ENCODE results near the gene ZNF423. TPM values are rescaled to one million over a fixed set of nuclear protein-coding genes. Genes with fewer than 3 reads are reported as not detected.

ZNF423 gene
- total RNA-seq, 1 experiment from 2014 or later, result not detected

- no peak overlapping the region for H3K4me3 ChIP-seq (ENCODE audit: low read length)
- H3K9me2 ChIP-seq (replicated peaks; ENCODE audit: insufficient read depth, low read length), result no peaks in the 10 kb centered on the region
- H3K27ac ChIP-seq (ENCODE audit: low read length), result no peak overlapping the region
- H3K27me3 ChIP-seq (ENCODE audit: low read length), result no peaks in the 10 kb centered on the region
- H3K79me2 ChIP-seq (ENCODE audit: low read length), result no peaks in the 10 kb centered on the region
- H3K9ac ChIP-seq (ENCODE audit: low read length), result no peak overlapping the region
- DNase-seq, result no peak
- no peak overlapping the region for H3K4me2 ChIP-seq (ENCODE audit: low read depth, low read length, poor library complexity, severe bottlenecking)
- no peaks in the 10 kb centered on the region for H4K20me1 ChIP-seq (ENCODE audit: insufficient read depth, low read depth, low read length)
- no peaks in the 10 kb centered on the region for H3K9me3 ChIP-seq (ENCODE audit: low read length)
- H3K4me1 ChIP-seq (ENCODE audit: low read length), result no peaks in the 10 kb centered on the region
- H3K36me3 ChIP-seq (ENCODE audit: insufficient read depth, low read length), result no peaks in the 10 kb centered on the region
- no peak overlapping the region for H2AFZ ChIP-seq (ENCODE audit: low read length)
These were observed 115.7 kb downstream of the ZNF423 start for GRCh38 chr16:49740256-49740655.

- Histone ChIP-seq H3K36me3 (ENCODE audit: insufficient read depth, low read length) (no peaks in the 10 kb centered on the region), H3K79me2 (ENCODE audit: low read length) (no peaks in the 10 kb centered on the region), H3K27me3 (ENCODE audit: low read length) (no peaks in the 10 kb centered on the region), H3K27ac (ENCODE audit: low read length) (no peak overlapping the region), H3K9me3 (ENCODE audit: low read length) (no peaks in the 10 kb centered on the region), H4K20me1 (ENCODE audit: insufficient read depth, low read depth, low read length) (no peaks in the 10 kb centered on the region), H3K9me2 (replicated peaks; ENCODE audit: insufficient read depth, low read length) (no peaks in the 10 kb centered on the region), H3K4me2 (ENCODE audit: low read depth, low read length, poor library complexity, severe bottlenecking) (no peak overlapping the region), H3K4me1 (ENCODE audit: low read length) (no peaks in the 10 kb centered on the region), H3K9ac (ENCODE audit: low read length) (no peak overlapping the region), H3K4me3 (ENCODE audit: low read length) (no peak overlapping the region), H2AFZ (ENCODE audit: low read length) (no peak overlapping the region)
- DNase-seq, result no peak
These were observed 116.5 kb downstream of the ZNF423 start for GRCh38 chr16:49739381-49739780.

GRCh38 chr16:49738832-49739231, 117.1 kb downstream of the ZNF423 start:
- Histone ChIP-seq H2AFZ (ENCODE audit: low read length) (no peak overlapping the region), H3K36me3 (ENCODE audit: insufficient read depth, low read length) (no peaks in the 10 kb centered on the region), H4K20me1 (ENCODE audit: insufficient read depth, low read depth, low read length) (no peaks in the 10 kb centered on the region), H3K4me3 (ENCODE audit: low read length) (no peak overlapping the region), H3K4me2 (ENCODE audit: low read depth, low read length, poor library complexity, severe bottlenecking) (no peak overlapping the region), H3K27me3 (ENCODE audit: low read length) (no peaks in the 10 kb centered on the region), H3K9me3 (ENCODE audit: low read length) (no peaks in the 10 kb centered on the region), H3K9me2 (replicated peaks; ENCODE audit: insufficient read depth, low read length) (no peaks in the 10 kb centered on the region), H3K4me1 (ENCODE audit: low read length) (no peaks in the 10 kb centered on the region), H3K9ac (ENCODE audit: low read length) (no peak overlapping the region), H3K79me2 (ENCODE audit: low read length) (no peaks in the 10 kb centered on the region), H3K27ac (ENCODE audit: low read length) (no peak overlapping the region)
- DNase-seq, result no peak

GRCh38 chr16:49738001-49738400, 117.9 kb downstream of the ZNF423 start:
- Histone ChIP-seq H3K9ac (ENCODE audit: low read length) (no peak overlapping the region), H3K9me3 (ENCODE audit: low read length) (no peaks in the 10 kb centered on the region), H3K27ac (ENCODE audit: low read length) (no peak overlapping the region), H3K4me3 (ENCODE audit: low read length) (no peak overlapping the region), H3K4me2 (ENCODE audit: low read depth, low read length, poor library complexity, severe bottlenecking) (no peak overlapping the region), H3K36me3 (ENCODE audit: insufficient read depth, low read length) (no peaks in the 10 kb centered on the region), H3K79me2 (ENCODE audit: low read length) (no peaks in the 10 kb centered on the region), H4K20me1 (ENCODE audit: insufficient read depth, low read depth, low read length) (no peaks in the 10 kb centered on the region), H2AFZ (ENCODE audit: low read length) (no peak overlapping the region), H3K27me3 (ENCODE audit: low read length) (no peaks in the 10 kb centered on the region), H3K9me2 (replicated peaks; ENCODE audit: insufficient read depth, low read length) (no peaks in the 10 kb centered on the region), H3K4me1 (ENCODE audit: low read length) (no peaks in the 10 kb centered on the region)
- no peak for DNase-seq

- DNase-seq, result no peak
- Histone ChIP-seq H3K27me3 (ENCODE audit: low read length) (no peaks in the 10 kb centered on the region), H2AFZ (ENCODE audit: low read length) (no peak overlapping the region), H4K20me1 (ENCODE audit: insufficient read depth, low read depth, low read length) (no peaks in the 10 kb centered on the region), H3K9me2 (replicated peaks; ENCODE audit: insufficient read depth, low read length) (no peaks in the 10 kb centered on the region), H3K27ac (ENCODE audit: low read length) (no peak overlapping the region), H3K4me2 (ENCODE audit: low read depth, low read length, poor library complexity, severe bottlenecking) (no peak overlapping the region), H3K4me3 (ENCODE audit: low read length) (no peak overlapping the region), H3K9me3 (ENCODE audit: low read length) (no peaks in the 10 kb centered on the region), H3K9ac (ENCODE audit: low read length) (no peak overlapping the region), H3K4me1 (ENCODE audit: low read length) (no peaks in the 10 kb centered on the region), H3K36me3 (ENCODE audit: insufficient read depth, low read length) (no peaks in the 10 kb centered on the region), H3K79me2 (ENCODE audit: low read length) (no peaks in the 10 kb centered on the region)
These were observed 118.4 kb downstream of the ZNF423 start for GRCh38 chr16:49737541-49737940.

GRCh38 chr16:49734331-49734730, 121.6 kb downstream of the ZNF423 start:
- no peak overlapping the region for H3K4me3 ChIP-seq (ENCODE audit: low read length)
- no peak overlapping the region for H3K27ac ChIP-seq (ENCODE audit: low read length)
- H3K4me2 ChIP-seq (ENCODE audit: low read depth, low read length, poor library complexity, severe bottlenecking), result no peak overlapping the region
- no peaks in the 10 kb centered on the region for H3K9me2 ChIP-seq (replicated peaks; ENCODE audit: insufficient read depth, low read length)
- H4K20me1 ChIP-seq (ENCODE audit: insufficient read depth, low read depth, low read length), result no peaks in the 10 kb centered on the region
- H3K36me3 ChIP-seq (ENCODE audit: insufficient read depth, low read length), result no peaks in the 10 kb centered on the region
- no peaks in the 10 kb centered on the region for H3K79me2 ChIP-seq (ENCODE audit: low read length)
- H3K27me3 ChIP-seq (ENCODE audit: low read length), result no peaks in the 10 kb centered on the region
- H2AFZ ChIP-seq (ENCODE audit: low read length), result no peak overlapping the region
- no peaks in the 10 kb centered on the region for H3K4me1 ChIP-seq (ENCODE audit: low read length)
- H3K9ac ChIP-seq (ENCODE audit: low read length), result no peak overlapping the region
- DNase-seq, result no peak
- H3K9me3 ChIP-seq (ENCODE audit: low read length), result no peaks in the 10 kb centered on the region

- Histone ChIP-seq H3K27ac (ENCODE audit: low read length) (no peak overlapping the region), H3K4me1 (ENCODE audit: low read length) (no peaks in the 10 kb centered on the region), H3K36me3 (ENCODE audit: insufficient read depth, low read length) (no peaks in the 10 kb centered on the region), H3K27me3 (ENCODE audit: low read length) (no peaks in the 10 kb centered on the region), H3K4me2 (ENCODE audit: low read depth, low read length, poor library complexity, severe bottlenecking) (no peak overlapping the region), H3K4me3 (ENCODE audit: low read length) (no peak overlapping the region), H2AFZ (ENCODE audit: low read length) (no peak overlapping the region), H3K9me2 (replicated peaks; ENCODE audit: insufficient read depth, low read length) (no peaks in the 10 kb centered on the region), H4K20me1 (ENCODE audit: insufficient read depth, low read depth, low read length) (no peaks in the 10 kb centered on the region), H3K79me2 (ENCODE audit: low read length) (no peaks in the 10 kb centered on the region), H3K9me3 (ENCODE audit: low read length) (no peaks in the 10 kb centered on the region), H3K9ac (ENCODE audit: low read length) (no peak overlapping the region)
- DNase-seq, result no peak
These were observed 122.5 kb downstream of the ZNF423 start for GRCh38 chr16:49733313-49734009.

- Histone ChIP-seq H3K9me3 (ENCODE audit: low read length) (no peaks in the 10 kb centered on the region), H3K27ac (ENCODE audit: low read length) (no peak overlapping the region), H3K9me2 (replicated peaks; ENCODE audit: insufficient read depth, low read length) (no peaks in the 10 kb centered on the region), H4K20me1 (ENCODE audit: insufficient read depth, low read depth, low read length) (no peaks in the 10 kb centered on the region), H3K79me2 (ENCODE audit: low read length) (no peaks in the 10 kb centered on the region), H3K4me1 (ENCODE audit: low read length) (no peaks in the 10 kb centered on the region), H2AFZ (ENCODE audit: low read length) (no peak overlapping the region), H3K9ac (ENCODE audit: low read length) (no peak overlapping the region), H3K27me3 (ENCODE audit: low read length) (no peaks in the 10 kb centered on the region), H3K4me2 (ENCODE audit: low read depth, low read length, poor library complexity, severe bottlenecking) (no peak overlapping the region), H3K36me3 (ENCODE audit: insufficient read depth, low read length) (no peaks in the 10 kb centered on the region), H3K4me3 (ENCODE audit: low read length) (no peak overlapping the region)
- no peak for DNase-seq
These were observed 124.0 kb downstream of the ZNF423 start for GRCh38 chr16:49731911-49732310.
